Testis (tissue), 2 donors: ENCODE measurements around the gene CCDC13.

Source experiments
- POLR2A ChIP-seq: fragments of 450-650 bp; IDR thresholded peaks from one replicate; pipeline ENCODE4 v1.6.1; 2017; ENCODE audit warnings: antibody characterized with exemption, mild to moderate bottlenecking, moderate library complexity
- TF ChIP-seq, protein P1 (sequence below), 3 experiments: fragments of 450-650 bp in 2 of 3; fragments of 200-600 bp in 1 of 3; sonication (generic) in 1 of 3; IDR thresholded peaks; one replicate each; pipeline ENCODE4 v1.5.1; 2016 to 2019; ENCODE audit warnings: antibody characterized with exemption in 3 of 3, mild to moderate bottlenecking in 2 of 3, moderate library complexity in 1 of 3

DNA sequence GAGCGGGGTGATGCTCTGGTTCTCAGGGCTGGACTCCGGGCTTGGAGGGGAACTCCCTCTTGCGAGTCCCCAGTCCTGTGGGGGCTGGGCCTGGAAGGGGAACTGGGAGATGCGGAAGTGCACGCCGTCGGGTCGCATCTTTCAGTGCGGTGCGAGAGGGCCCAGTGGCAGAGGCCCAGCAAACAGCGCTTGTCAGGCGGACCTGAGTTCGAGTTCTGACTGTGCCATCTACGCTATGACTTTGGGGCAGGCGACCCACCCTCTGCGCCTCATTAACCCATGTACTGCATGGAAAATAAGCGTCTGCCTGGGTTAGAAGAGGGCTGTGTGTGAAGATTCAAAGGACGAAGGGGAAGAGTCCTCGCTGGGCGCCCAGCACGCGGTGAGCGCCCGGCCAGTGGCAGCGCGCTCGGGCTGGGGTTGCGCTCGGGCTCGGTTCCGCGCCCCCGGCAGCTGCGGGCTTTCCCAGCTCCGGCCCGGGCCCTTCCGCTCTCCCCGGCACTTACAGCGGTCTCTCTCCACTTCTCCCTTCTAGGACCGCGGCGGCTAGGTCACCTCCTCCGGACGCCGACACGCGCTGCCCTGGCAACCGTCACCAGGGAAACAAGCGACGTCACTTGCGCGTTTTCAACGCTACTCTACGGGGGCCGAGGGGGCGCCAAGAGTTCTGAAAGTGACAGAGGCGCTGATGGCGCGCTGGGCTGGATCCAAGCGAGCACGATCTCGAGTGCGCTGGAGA, at the start of gene CCDC13:
- TF ChIP-seq, protein P1, sequence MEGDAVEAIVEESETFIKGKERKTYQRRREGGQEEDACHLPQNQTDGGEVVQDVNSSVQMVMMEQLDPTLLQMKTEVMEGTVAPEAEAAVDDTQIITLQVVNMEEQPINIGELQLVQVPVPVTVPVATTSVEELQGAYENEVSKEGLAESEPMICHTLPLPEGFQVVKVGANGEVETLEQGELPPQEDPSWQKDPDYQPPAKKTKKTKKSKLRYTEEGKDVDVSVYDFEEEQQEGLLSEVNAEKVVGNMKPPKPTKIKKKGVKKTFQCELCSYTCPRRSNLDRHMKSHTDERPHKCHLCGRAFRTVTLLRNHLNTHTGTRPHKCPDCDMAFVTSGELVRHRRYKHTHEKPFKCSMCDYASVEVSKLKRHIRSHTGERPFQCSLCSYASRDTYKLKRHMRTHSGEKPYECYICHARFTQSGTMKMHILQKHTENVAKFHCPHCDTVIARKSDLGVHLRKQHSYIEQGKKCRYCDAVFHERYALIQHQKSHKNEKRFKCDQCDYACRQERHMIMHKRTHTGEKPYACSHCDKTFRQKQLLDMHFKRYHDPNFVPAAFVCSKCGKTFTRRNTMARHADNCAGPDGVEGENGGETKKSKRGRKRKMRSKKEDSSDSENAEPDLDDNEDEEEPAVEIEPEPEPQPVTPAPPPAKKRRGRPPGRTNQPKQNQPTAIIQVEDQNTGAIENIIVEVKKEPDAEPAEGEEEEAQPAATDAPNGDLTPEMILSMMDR (IDR thresholded peaks at IDR 0.05): no peak
- TF ChIP-seq POLR2A: no peak
